ENCODE results near the gene ISCA2. TPM values are rescaled to one million over a fixed set of nuclear protein-coding genes. Genes with fewer than 3 reads are reported as not detected.

The ISCA2 gene
- total and polyA plus RNA-seq, 2 donors (not counting 3 experiments of a cell fraction or from before 2014, with no cell fraction given) = 22.6 to 25.7 TPM

DNA sequence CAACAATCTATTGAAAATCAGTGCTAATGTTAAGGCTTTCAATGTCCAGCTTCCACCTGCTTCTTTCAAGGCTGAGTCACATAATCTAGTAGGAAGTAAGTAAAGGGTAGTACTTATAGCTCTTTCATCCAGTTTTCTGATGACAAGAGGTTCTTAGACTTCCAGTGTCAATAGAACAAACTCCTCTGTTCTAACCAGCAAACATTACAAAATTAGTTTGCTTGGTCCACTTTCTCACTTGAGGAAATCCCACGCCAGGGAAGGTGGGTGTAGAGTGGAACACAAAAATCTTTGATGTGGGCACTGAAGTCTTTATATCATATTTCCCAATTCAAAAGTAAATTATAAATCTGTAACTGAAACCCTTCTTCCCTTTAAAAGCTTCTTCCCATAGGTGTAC, 3.1 kb upstream of the ISCA2 start:
- no TSS peak for BruUV-seq (replicated peaks)
- Histone ChIP-seq H3K79me2 (ENCODE audit: control insufficient read depth, insufficient read depth, low read length) (peaks cover 31% of the 10 kb centered on the region), H3K27me3 (ENCODE audit: control insufficient read depth in 2 of 2, insufficient read depth in 2 of 2, low read length in 2 of 2) (no peaks in the 10 kb centered on the region), H4K20me1 (replicated peaks; ENCODE audit: control insufficient read depth, extremely low read depth, insufficient read depth, low read length) (no peaks in the 10 kb centered on the region), H2AFZ (ENCODE audit: low read depth, low read length) (no peak overlapping the region), H3K36me3 (ENCODE audit: control insufficient read depth in 2 of 2, extremely low read depth in 1 of 2, insufficient read depth in 2 of 2, low read length in 2 of 2) (peaks cover 0 to 6% of the 10 kb centered on the region in 2 experiments), H3K4me1 (ENCODE audit: control insufficient read depth, extremely low read depth, insufficient read depth, low read length) (peaks cover 76% of the 10 kb centered on the region), H3K27ac (ENCODE audit: insufficient read depth, low read depth, low read length) (no peak overlapping the region), H3K9me1 (replicated peaks; ENCODE audit: control insufficient read depth, extremely low read depth, insufficient read depth, low read length) (no peaks in the 10 kb centered on the region), H3K9me3 (replicated peaks; ENCODE audit: control insufficient read depth, insufficient read depth, low read length) (no peaks in the 10 kb centered on the region), H3K4me2 (ENCODE audit: insufficient read depth, low read length) (no peak overlapping the region), H3K9ac (replicated peaks; ENCODE audit: extremely low read depth, insufficient read depth, low read length) (no peak overlapping the region), H3K4me3 (replicated peaks in 1 of 3; ENCODE audit: insufficient read depth in 1 of 3, low read depth in 1 of 3, low read length in 3 of 3) (no peak overlapping the region)
- FAIRE-seq = no peak
- intact Hi-C loops (cut with micrococcal nuclease) = loop anchor here (5.0 kb wide), 1 partner anchor 82 kb away; no protein-coding TSS in a partner anchor
- ChIA-PET POLR2A (no interaction called here), CTCF (interaction anchor here (1.0 to 1.5 kb wide), 3 partner anchors 9 to 118 kb away, joined by 3 read pairs; no protein-coding TSS in a partner anchor)
- dilution Hi-C loops (cut with MboI; ENCODE audit: extremely low pct_ligation_motif_present, low sequenced_read_pairs) = no loop called here
- TF ChIP-seq GATA2 (IDR thresholded peaks at IDR 0.05; ENCODE audit: insufficient read depth, insufficient read length, low read depth, low read length) = no peak
- no peak for TF ChIP-seq JUN (IDR thresholded peaks at IDR 0.05; ENCODE audit: borderline replicate concordance, insufficient read depth, insufficient read length, low read depth)
- TF ChIP-seq CTCF (IDR thresholded peaks at IDR 0.05; ENCODE audit: extremely low read depth in 1 of 2, insufficient read depth in 1 of 2, low read depth in 1 of 2, low read length in 2 of 2) = no peak
- TF ChIP-seq MYC (IDR thresholded peaks at IDR 0.05; ENCODE audit: low read depth, low read length) = no peak
- no peak for TF ChIP-seq EZH2 (IDR thresholded peaks at IDR 0.05; ENCODE audit: borderline replicate concordance, low read depth, low read length, severe bottlenecking)
- TF ChIP-seq FOS (IDR thresholded peaks at IDR 0.05; ENCODE audit: borderline replicate concordance, insufficient read depth, low read length) = no peak
- TF ChIP-seq POLR2AphosphoS5 (IDR thresholded peaks at IDR 0.05; ENCODE audit: insufficient read depth, low read depth, low read length) = no peak
- TF ChIP-seq MAX (IDR thresholded peaks at IDR 0.05; ENCODE audit: insufficient read depth, insufficient read length) = no peak
- no peak for TF ChIP-seq POLR2A (IDR thresholded peaks at IDR 0.05; ENCODE audit: low read depth, low read length)
- no peak for DNase-seq (ENCODE audit: low read depth, low spot score)
